ENCODE data around the gene TMEM271.

GRCh38 chr4:567457-568350, 8.4 kb downstream of the TMEM271 start:
- TF ChIP-seq POLR2A (IDR thresholded peaks at IDR 0.05; ENCODE audit: low read depth, low read length) (no peak), CTCF (IDR thresholded peaks at IDR 0.05; ENCODE audit: extremely low read depth in 1 of 2, insufficient read depth in 1 of 2, low read depth in 1 of 2, low read length in 2 of 2) (no peak), MYC (IDR thresholded peaks at IDR 0.05; ENCODE audit: low read depth, low read length) (no peak), POLR2AphosphoS5 (IDR thresholded peaks at IDR 0.05; ENCODE audit: insufficient read depth, low read depth, low read length) (no peak), EZH2 (IDR thresholded peaks at IDR 0.05; ENCODE audit: borderline replicate concordance, low read depth, low read length, severe bottlenecking) (no peak), GATA2 (IDR thresholded peaks at IDR 0.05; ENCODE audit: insufficient read depth, insufficient read length, low read depth, low read length) (no peak), JUN (IDR thresholded peaks at IDR 0.05; ENCODE audit: borderline replicate concordance, insufficient read depth, insufficient read length, low read depth) (no peak)
- TF ChIP-seq, protein P1, sequence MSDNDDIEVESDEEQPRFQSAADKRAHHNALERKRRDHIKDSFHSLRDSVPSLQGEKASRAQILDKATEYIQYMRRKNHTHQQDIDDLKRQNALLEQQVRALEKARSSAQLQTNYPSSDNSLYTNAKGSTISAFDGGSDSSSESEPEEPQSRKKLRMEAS (IDR thresholded peaks at IDR 0.05; ENCODE audit: insufficient read depth, insufficient read length), result no peak

Data from endothelial cell of umbilical vein (primary cell).